T-helper 17 cell (primary cell): ENCODE data around the gene SLAIN2. TPM values are rescaled to one million over a fixed set of nuclear protein-coding genes. Genes with fewer than 3 reads are reported as not detected.

Source experiments
- ATAC-seq: fragments of 150-1000 bp; cut with Tn5 transposase; 2 replicates; pipeline ENCODE4 v1.10.0; 2021; ENCODE audit warnings: mild to moderate bottlenecking, moderate library complexity
- DNase-seq, 3 donors: peaks; one replicate each; pipeline versions ENCODE4 v3.0.0 to v3.0.0-alpha.2; 2020 to 2021
- H3K9me3 ChIP-seq: one replicate; pipeline ENCODE4 v1.7.0; 2013; ENCODE audit warnings: low read length, mild to moderate bottlenecking; ENCODE audit not compliant: control insufficient read depth, poor library complexity, severe bottlenecking
- H3K27ac Mint-ChIP-seq: one replicate; pipeline ENCODE4 v1.8.0; 2022; ENCODE audit warnings: mild to moderate bottlenecking, moderate library complexity, mixed read lengths
- H3K27me3 Mint-ChIP-seq: one replicate; pipeline ENCODE4 v1.8.0; 2022; ENCODE audit warnings: mixed read lengths
- H3K36me3 Mint-ChIP-seq: one replicate; pipeline ENCODE4 v1.8.0; 2022; ENCODE audit warnings: low read depth, mixed read lengths
- H3K4me1 Mint-ChIP-seq: one replicate; pipeline ENCODE4 v1.8.0; 2022; ENCODE audit warnings: mild to moderate bottlenecking, mixed read lengths
- H3K4me3 Mint-ChIP-seq: one replicate; pipeline ENCODE4 v1.8.0; 2022; ENCODE audit warnings: mild to moderate bottlenecking, moderate library complexity, mixed read lengths
- total RNA-seq, 4 donors: library from RNA in 2 of 4; stranded (reverse) in 2 of 4; gene quantifications; one replicate each; pipeline ENCODE4 v1.2.3 and lab custom pipeline; 2022 to 2026

The SLAIN2 gene
- total RNA-seq, 2 donors from 2014 or later = 76.7 to 92.3 TPM

DNA sequence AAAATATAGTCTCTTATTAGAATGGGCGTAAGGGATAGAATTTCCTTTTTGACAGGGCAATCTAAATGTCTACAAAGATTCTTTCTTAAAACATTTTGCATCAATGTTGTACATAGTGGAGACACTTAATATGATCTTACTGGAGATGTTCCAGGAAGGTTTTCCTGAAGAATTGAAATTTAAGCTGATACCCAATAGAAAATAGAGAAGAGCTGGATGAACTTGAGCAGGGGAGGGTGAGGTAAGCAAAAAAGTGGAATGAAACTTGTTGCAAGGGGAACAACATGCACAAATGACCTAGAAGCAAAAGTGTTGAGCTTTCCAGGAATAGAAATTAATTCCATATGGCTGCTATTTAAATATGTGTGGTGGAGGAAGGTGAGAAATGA, 19.7 kb downstream of the SLAIN2 start:
- DNase-seq (no peak), ATAC-seq (no peak)
- no peaks in the 10 kb centered on the region for H3K27me3 Mint-ChIP-seq
- peaks cover 16% of the 10 kb centered on the region for H3K4me1 Mint-ChIP-seq
- H3K4me3 Mint-ChIP-seq = no peak overlapping the region
- no peaks in the 10 kb centered on the region for H3K36me3 Mint-ChIP-seq
- peak overlapping the region; percentile 89 for H3K27ac Mint-ChIP-seq
- no peaks in the 10 kb centered on the region for H3K9me3 ChIP-seq

DNA sequence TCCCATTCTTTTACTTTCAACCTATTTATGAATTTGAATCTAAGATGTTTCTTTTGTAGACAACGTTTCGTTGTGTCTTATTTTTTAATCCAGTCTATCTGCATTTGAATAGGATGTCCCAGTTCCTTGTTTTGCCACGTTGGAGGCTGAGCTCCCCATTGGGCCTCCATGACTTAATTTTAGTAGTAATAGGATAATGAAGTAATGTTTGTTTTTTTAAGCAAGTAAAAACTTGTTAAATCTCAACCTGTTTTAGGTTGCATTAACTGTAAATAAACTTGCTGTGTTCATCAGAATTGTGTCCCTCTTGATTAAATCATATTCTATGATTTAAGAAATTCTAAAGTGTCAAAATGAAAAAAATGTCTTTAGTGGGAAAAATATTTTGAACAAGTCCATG, 25.3 kb downstream of the SLAIN2 start:
- H3K4me1 Mint-ChIP-seq = peaks cover 30% of the 10 kb centered on the region
- no peaks in the 10 kb centered on the region for H3K36me3 Mint-ChIP-seq
- H3K27ac Mint-ChIP-seq = no peak overlapping the region
- DNase-seq (no peak), ATAC-seq (no peak)
- no peaks in the 10 kb centered on the region for H3K27me3 Mint-ChIP-seq
- no peak overlapping the region for H3K4me3 Mint-ChIP-seq
- H3K9me3 ChIP-seq = no peaks in the 10 kb centered on the region

DNA sequence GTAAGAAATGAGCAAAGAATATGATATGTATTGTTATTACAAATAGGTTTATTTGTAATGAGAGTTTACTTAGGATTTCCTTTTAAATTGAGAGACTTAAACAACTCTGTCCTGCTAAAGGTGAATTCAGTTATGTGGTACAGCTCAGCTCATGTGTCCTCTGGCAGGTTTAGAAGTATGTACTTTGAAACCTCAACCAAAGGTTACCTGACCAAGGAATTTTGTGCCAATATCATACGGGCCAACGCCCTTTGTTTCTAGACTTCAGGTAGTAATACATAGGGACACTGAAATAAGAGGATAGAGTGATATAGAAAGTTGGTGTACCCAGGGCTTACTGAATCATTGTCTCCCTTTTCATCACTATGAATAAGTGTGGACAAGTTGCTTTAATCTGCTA, 25.7 kb downstream of the SLAIN2 start:
- Mint-ChIP-seq H3K4me3 (no peak overlapping the region), H3K4me1 (peaks cover 28% of the 10 kb centered on the region), H3K27ac (no peak overlapping the region), H3K36me3 (no peaks in the 10 kb centered on the region), H3K27me3 (no peaks in the 10 kb centered on the region)
- H3K9me3 ChIP-seq = no peaks in the 10 kb centered on the region
- no peak for DNase-seq
- no peak for ATAC-seq

DNA sequence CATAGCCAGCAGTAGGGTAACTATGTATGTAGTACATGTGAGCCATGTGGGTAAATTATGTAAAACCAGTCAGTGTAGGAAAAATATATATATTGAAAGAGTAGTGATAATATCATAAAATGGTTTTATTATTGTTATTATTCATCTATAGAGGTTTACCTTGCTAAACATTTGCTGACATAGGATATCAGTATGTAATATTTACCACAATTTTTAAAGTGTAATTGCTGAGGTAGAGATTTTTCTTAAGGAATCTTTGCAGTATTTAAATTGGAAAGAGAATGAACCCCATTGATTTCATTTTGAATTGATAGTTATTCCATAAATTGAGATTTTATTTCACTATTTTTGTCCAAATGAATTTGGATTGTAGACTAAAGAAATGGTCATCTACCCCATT, 27.1 kb downstream of the SLAIN2 start:
- Mint-ChIP-seq H3K27ac (no peak overlapping the region), H3K27me3 (no peaks in the 10 kb centered on the region), H3K36me3 (peaks cover 3% of the 10 kb centered on the region), H3K4me1 (peaks cover 34% of the 10 kb centered on the region), H3K4me3 (no peak overlapping the region)
- no peaks in the 10 kb centered on the region for H3K9me3 ChIP-seq
- ATAC-seq (no peak), DNase-seq (no peak)

DNA sequence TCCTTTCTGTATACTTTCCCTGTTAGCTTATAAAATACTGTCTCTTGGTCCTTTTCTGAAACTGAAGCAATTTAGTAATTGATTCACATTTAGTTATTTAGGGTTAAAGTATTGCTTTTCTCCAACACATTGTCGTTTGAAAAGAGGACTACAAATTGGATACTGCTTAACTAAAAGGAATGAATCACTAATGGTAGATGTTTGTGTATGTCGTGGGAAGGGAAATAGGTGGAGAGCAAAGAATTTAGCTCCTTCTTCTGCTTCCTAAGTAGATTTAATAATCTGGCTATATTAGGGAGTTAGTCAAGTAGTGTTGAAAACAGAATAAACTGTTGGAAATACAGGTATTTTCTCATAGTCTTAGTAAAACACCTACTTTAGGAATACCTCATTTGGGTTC, 27.9 kb downstream of the SLAIN2 start:
- H3K27ac Mint-ChIP-seq = peak overlapping the region; percentile 47

DNA sequence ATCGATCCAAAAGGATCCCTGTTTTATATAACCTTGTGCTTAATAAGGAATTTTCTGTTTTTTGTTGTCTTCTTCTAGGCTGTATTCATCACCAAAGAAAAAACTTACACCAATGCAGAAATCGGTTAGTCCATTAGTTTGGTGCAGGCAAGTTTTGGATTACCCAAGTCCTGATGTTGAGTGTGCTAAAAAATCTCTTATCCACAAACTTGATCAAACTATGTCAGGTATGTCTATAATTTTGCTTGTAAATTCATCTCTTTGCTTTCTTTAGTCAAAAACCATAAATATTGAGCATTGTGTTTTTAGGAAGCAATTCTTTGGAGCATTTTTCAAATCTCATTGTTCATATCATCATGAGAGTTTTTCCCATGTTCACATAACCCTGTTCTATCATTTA, 28.4 kb downstream of the SLAIN2 start:
- Mint-ChIP-seq H3K27ac (no peak overlapping the region), H3K4me3 (no peak overlapping the region), H3K27me3 (no peaks in the 10 kb centered on the region), H3K36me3 (peaks cover 3% of the 10 kb centered on the region), H3K4me1 (peaks cover 41% of the 10 kb centered on the region)
- ATAC-seq = no peak
- DNase-seq = no peak
- H3K9me3 ChIP-seq = no peaks in the 10 kb centered on the region

More for the DNA sequence above, 27.9 kb downstream of the SLAIN2 start:
- ATAC-seq = no peak
- H3K27me3 Mint-ChIP-seq = no peaks in the 10 kb centered on the region
- no peak overlapping the region for H3K4me3 Mint-ChIP-seq
- peaks cover 36% of the 10 kb centered on the region for H3K4me1 Mint-ChIP-seq
- no peaks in the 10 kb centered on the region for H3K9me3 ChIP-seq
- DNase-seq = no peak
- H3K36me3 Mint-ChIP-seq = peaks cover 3% of the 10 kb centered on the region

DNA sequence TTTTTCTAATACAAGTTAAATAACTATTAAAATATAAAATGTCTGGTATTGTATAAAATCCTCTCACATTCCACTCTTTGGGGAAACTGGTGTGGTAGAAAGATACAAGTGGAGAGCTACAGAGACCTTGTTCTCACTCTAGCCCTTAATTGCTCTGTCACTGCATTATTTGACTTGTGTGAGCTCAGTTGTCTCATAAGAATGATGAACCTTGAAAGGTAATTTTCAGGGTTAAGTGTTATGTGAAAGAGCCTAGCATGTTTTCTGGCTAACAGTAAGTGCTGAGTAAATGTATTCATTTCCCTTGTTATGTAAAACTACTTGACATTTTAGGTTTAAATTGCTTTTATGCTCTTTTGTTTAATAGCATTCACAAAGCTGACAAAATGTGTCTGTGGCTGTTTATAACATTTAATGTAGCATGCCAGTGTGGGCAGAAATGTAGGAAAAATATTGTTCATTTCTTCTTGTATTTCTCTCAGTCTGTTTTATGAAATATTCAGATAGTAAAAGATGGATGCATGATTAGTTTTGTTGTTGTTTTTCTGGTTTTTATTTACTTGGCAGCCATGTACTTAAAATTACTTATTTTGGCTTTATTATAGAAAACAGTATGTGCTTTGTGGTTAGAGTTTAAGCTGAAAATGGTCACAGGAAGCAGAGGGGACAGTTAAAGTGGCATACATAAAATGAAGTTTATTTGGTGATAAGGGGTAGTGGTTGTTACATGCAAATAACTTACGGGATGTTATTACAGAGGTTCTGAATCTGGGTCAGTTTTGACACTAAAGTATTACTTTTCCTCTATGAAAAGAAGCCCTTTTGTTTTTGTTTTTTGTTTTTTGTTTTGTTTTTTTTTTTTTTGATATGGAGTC, 29.2 kb downstream of the SLAIN2 start:
- H3K4me1 Mint-ChIP-seq = peaks cover 47% of the 10 kb centered on the region
- H3K4me3 Mint-ChIP-seq = no peak overlapping the region
- ATAC-seq (no peak), DNase-seq (no peak)
- H3K36me3 Mint-ChIP-seq = peaks cover 6% of the 10 kb centered on the region
- H3K27me3 Mint-ChIP-seq = no peaks in the 10 kb centered on the region
- H3K9me3 ChIP-seq = no peaks in the 10 kb centered on the region
- peak overlapping the region; percentile 87 for H3K27ac Mint-ChIP-seq

DNA sequence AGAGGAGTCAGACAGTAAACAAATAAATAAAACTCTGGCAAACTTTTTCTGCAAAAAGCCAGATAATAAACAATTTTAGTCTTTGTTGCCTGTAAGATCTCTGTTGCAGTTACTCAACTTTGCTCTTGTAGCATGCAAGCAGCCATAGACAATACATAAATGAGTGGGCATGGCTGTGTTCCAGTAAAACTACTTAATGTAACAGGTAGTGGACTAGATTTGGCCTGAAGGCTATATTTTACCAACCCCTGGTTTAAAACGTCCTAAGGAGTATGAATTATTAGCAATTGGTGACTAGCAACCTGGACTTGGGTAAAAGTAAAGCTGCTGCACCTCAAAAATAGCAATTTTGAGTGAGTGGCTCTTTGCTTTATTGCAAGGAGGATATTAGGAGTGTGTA, 30.9 kb downstream of the SLAIN2 start:
- peaks cover 6% of the 10 kb centered on the region for H3K36me3 Mint-ChIP-seq
- H3K4me1 Mint-ChIP-seq = peaks cover 39% of the 10 kb centered on the region
- H3K9me3 ChIP-seq = no peaks in the 10 kb centered on the region
- H3K27me3 Mint-ChIP-seq = no peaks in the 10 kb centered on the region
- H3K4me3 Mint-ChIP-seq = no peak overlapping the region
- ATAC-seq (no peak), DNase-seq (no peak)
- H3K27ac Mint-ChIP-seq = peak overlapping the region; percentile 8

DNA sequence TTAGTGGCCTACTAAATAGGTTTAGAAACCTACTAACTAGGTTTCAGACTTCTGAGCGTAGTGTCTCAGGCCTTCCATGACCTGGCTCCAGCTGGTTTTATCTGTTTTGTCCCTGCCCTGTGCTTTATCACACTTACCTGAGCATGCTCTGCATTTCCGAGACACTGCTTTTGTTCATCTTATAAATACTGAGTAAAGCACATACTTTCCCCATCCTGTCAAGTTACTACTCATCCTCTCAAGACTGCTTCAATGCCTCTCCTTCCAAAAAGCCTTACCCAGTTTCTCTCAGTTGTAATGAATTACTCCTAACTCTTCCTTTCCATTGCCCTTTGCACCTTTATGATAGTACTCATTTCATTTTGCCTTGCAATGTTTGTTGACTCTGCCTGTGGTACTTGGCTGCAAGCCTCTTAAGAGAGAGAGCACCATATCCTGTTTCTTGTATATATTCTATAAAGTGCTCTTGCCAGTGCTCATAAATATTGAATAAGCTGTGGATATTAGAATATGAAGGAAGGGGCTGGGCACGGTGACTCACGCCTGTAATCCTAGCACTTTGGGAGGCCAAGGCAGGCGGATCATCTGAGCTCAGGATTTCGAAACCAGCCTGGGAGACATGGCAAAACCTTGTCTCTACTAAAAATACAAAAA, 34.4 kb downstream of the SLAIN2 start:
- Mint-ChIP-seq H3K36me3 (peaks cover 6% of the 10 kb centered on the region), H3K4me3 (no peak overlapping the region), H3K27ac (peak overlapping the region; percentile 17)

DNA sequence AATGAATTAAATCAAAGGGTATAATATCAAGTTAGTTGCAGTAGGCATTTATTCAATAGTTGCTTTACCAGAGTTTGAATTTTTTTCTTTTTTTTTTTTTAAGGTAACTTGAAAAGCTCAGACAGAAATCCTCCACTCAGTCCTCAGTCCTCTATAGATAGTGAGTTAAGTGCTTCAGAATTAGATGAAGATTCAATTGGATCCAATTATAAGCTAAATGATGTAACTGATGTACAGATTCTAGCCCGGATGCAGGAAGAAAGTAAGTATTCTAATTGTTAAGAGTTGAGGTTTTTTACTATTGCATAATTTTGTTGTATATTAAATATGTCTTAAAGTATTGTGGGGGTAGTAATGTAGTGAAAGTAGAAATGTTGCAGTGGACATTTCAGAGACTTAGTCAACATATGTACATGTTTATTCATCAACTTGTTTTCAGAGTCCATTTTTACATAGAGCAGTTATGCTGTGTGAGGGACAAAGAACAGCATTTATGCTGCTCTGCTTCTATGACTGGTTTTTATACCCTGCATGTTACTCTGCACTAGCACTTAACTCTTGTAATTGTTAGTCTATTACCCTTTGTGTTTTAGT, 38.4 kb downstream of the SLAIN2 start:
- Mint-ChIP-seq H3K27ac (no peak overlapping the region), H3K4me3 (no peak overlapping the region), H3K4me1 (peaks cover 10% of the 10 kb centered on the region), H3K27me3 (no peaks in the 10 kb centered on the region), H3K36me3 (peaks cover 5% of the 10 kb centered on the region)
- no peaks in the 10 kb centered on the region for H3K9me3 ChIP-seq
- no peak for DNase-seq
- ATAC-seq = no peak

More for the DNA sequence above, 34.4 kb downstream of the SLAIN2 start:
- DNase-seq (no peak), ATAC-seq (no peak)
- Mint-ChIP-seq H3K27me3 (no peaks in the 10 kb centered on the region), H3K4me1 (peaks cover 23% of the 10 kb centered on the region)
- no peaks in the 10 kb centered on the region for H3K9me3 ChIP-seq

DNA sequence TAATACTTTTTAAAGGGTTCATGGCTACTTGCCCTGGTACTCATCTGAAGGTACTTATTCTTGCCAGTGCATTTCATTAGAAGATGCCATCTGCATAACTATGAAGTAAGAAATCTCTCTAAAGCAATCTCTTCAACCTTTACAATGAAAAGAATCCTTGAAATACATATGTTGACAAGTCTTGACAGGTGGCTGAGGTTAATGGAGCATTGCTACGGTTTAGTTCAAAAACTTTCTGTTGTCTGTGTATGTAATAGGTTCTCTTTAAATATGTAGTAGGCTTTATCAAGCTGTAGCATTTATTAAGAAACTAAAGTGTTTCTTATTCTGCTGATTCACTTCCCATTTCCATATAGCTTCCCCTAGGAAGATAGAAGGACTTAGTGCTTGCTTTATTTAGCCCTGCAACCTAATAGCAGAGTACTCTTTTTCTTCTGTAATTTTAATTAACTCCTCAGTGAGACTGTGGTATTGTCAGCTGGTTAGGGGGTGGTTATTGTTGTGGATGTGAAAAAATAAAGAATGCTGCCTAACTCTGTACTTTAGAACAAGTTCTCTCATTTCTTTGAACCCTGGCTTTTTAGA, 39.3 kb downstream of the SLAIN2 start:
- H3K4me3 Mint-ChIP-seq = no peak overlapping the region
- ATAC-seq (no peak), DNase-seq (no peak)
- no peaks in the 10 kb centered on the region for H3K9me3 ChIP-seq
- H3K36me3 Mint-ChIP-seq = peaks cover 5% of the 10 kb centered on the region
- H3K4me1 Mint-ChIP-seq = peaks cover 5% of the 10 kb centered on the region
- no peaks in the 10 kb centered on the region for H3K27me3 Mint-ChIP-seq
- H3K27ac Mint-ChIP-seq = no peak overlapping the region

DNA sequence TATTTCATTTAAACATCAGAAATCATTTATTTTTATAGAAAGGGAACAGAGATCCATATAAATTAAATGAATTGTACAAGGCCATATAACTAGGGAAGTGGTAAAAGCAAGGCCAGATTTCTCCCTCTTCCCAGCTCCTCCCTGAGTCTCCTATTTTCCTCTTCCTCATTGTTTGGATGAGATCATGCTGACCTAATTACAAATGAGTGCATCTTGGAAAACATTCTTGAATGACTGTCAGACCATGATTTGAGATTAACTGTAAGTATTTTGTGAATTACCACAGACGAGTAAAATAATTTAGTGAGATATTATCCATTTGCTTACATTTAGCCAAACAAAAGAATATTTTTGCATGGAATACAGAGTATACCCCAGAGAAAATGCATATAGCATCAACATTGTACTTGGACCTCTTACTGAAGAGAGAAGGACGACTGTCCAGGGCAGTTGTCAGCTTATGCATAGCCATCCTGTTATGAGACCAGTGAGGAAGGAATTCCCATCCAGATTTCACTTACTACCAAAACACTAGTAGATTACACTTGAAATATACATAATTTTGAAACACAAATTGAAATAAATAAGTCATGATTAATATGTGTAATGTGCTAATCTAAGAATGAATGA, 47.3 kb downstream of the SLAIN2 start:
- no peak overlapping the region for H3K4me3 Mint-ChIP-seq
- no peaks in the 10 kb centered on the region for H3K9me3 ChIP-seq
- ATAC-seq = no peak
- H3K27ac Mint-ChIP-seq = no peak overlapping the region
- peaks cover 11% of the 10 kb centered on the region for H3K4me1 Mint-ChIP-seq
- no peaks in the 10 kb centered on the region for H3K27me3 Mint-ChIP-seq
- no peak for DNase-seq
- H3K36me3 Mint-ChIP-seq = peaks cover 11% of the 10 kb centered on the region

DNA sequence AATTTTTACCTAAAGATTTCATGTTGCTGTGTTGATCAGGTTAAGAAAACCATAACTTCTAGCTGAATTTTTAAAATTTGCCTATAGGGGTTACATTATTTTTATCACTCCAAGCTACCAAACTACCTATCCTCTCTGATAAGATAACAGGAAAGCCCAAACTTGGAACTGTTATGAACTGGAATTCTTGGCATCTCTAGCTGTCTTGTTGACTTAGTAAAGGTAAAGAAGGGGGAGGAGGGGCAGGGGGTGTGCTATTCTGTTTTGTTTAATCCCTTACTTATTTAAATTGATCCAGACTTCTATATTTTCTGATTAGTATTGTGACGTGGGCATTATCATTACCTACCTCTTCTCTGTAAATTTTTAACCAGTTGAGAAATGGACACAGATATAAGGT, 54.7 kb downstream of the SLAIN2 start:
- ATAC-seq (no peak), DNase-seq (no peak)
- Mint-ChIP-seq H3K4me1 (peaks cover 29% of the 10 kb centered on the region), H3K27me3 (no peaks in the 10 kb centered on the region), H3K27ac (no peak overlapping the region), H3K4me3 (no peak overlapping the region), H3K36me3 (peaks cover 11% of the 10 kb centered on the region)
- peaks cover 3% of the 10 kb centered on the region for H3K9me3 ChIP-seq
